HepG2 (cell line): ENCODE results near the gene POMT2. TPM values are rescaled to one million over a fixed set of nuclear protein-coding genes. Genes with fewer than 3 reads are reported as not detected.

Experiments
- BHLHE40 ChIP-seq: IDR thresholded peaks from 2 replicates; pipeline ENCODE4 v1.6.1; 2011; ENCODE audit warnings: low read length, improper control_type of control experiment
- EP300 ChIP-seq, 3 experiments: sonication (generic) in 1 of 3; formaldehyde crosslinking in 1 of 3; IDR thresholded peaks; 2 replicates each; pipeline versions ENCODE4 v1.5.1 to v1.6.1; 2011 to 2020; ENCODE audit warnings: low read depth in 2 of 3, low read length in 2 of 3, borderline replicate concordance in 1 of 3, improper control_type of control experiment in 1 of 3, mild to moderate bottlenecking in 1 of 3, missing genetic modification reagents in 1 of 3, moderate library complexity in 1 of 3
- FOXP1 ChIP-seq, 2 experiments: fragments of 450-650 bp in 1 of 2; IDR thresholded peaks; 2 replicates each; pipeline ENCODE4 v1.6.1; 2017 to 2018; ENCODE audit warnings: antibody characterized with exemption in 1 of 2
- GABPB1 ChIP-seq: IDR thresholded peaks from 2 replicates; pipeline ENCODE4 v1.6.1; 2016; ENCODE audit warnings: mild to moderate bottlenecking, missing genetic modification reagents, moderate library complexity, missing compliant biosample characterization
- HMG20A ChIP-seq: IDR thresholded peaks from 2 replicates; pipeline ENCODE4 v1.6.1; 2016; ENCODE audit warnings: borderline replicate concordance
- MAZ ChIP-seq, 2 experiments: sonication (generic) in 1 of 2; formaldehyde crosslinking in 1 of 2; IDR thresholded peaks; 2 replicates each; pipeline versions ENCODE4 v1.5.0 to v1.6.1; 2012 to 2020; ENCODE audit warnings: low read depth in 2 of 2, mild to moderate bottlenecking in 2 of 2, borderline replicate concordance in 1 of 2, improper control_type of control experiment in 1 of 2, low read length in 1 of 2, missing genetic modification reagents in 1 of 2, moderate library complexity in 1 of 2
- MEIS1 ChIP-seq: sonication (generic); formaldehyde crosslinking; IDR thresholded peaks from 2 replicates; pipeline ENCODE4 v1.9.0; 2021; ENCODE audit warnings: mild to moderate bottlenecking, missing genetic modification reagents, moderate library complexity, borderline replicate concordance
- PAF1 ChIP-seq: IDR thresholded peaks from 2 replicates; pipeline ENCODE4 v1.6.1; 2016; ENCODE audit warnings: missing genetic modification reagents, missing compliant biosample characterization
- POLR2G ChIP-seq: fragments of 200-400 bp; formaldehyde crosslinking; IDR thresholded peaks from 2 replicates; pipeline ENCODE4 v1.6.1; 2018; ENCODE audit warnings: mild to moderate bottlenecking, low read depth, low read length, moderate library complexity
- PTBP1 ChIP-seq: fragments of 200-400 bp; formaldehyde crosslinking; IDR thresholded peaks from 2 replicates; pipeline ENCODE4 v1.6.1; 2018; ENCODE audit warnings: low read length, low read depth; ENCODE audit not compliant: poor library complexity, severe bottlenecking
- RFXANK ChIP-seq: IDR thresholded peaks from 2 replicates; pipeline ENCODE4 v1.6.1; 2016
- RNF219 ChIP-seq: sonication (generic); formaldehyde crosslinking; IDR thresholded peaks from 2 replicates; pipeline ENCODE4 v1.5.0; 2020; ENCODE audit warnings: mild to moderate bottlenecking, missing genetic modification reagents
- SIN3A ChIP-seq: IDR thresholded peaks from 2 replicates; pipeline ENCODE4 v1.6.1; 2011; ENCODE audit warnings: low read depth, mild to moderate bottlenecking, control low read depth, low read length, borderline replicate concordance
- SIX4 ChIP-seq: sonication (generic); formaldehyde crosslinking; IDR thresholded peaks from 2 replicates; pipeline ENCODE4 v1.4.0; 2020; ENCODE audit warnings: missing genetic modification reagents
- SKI ChIP-seq: fragments of 450-650 bp; IDR thresholded peaks from one replicate; pipeline ENCODE4 v1.6.1; 2018; ENCODE audit warnings: mild to moderate bottlenecking; ENCODE audit not compliant: partially characterized antibody
- SOX13 ChIP-seq, 3 experiments: fragments of 450-650 bp in 1 of 3; sonication (generic) in 1 of 3; formaldehyde crosslinking in 1 of 3; IDR thresholded peaks in 2 of 3; conservative IDR thresholded peaks in 1 of 3; 2 replicates each; pipeline versions ENCODE4 v1.5.0 to v1.6.1; 2016 to 2020; ENCODE audit warnings: antibody characterized with exemption in 1 of 3, mild to moderate bottlenecking in 1 of 3, missing compliant biosample characterization in 1 of 3, missing genetic modification reagents in 1 of 3, moderate library complexity in 1 of 3
- WIZ ChIP-seq: sonication (generic); formaldehyde crosslinking; IDR thresholded peaks from 2 replicates; pipeline ENCODE4 v1.5.1; 2020; ENCODE audit warnings: mild to moderate bottlenecking, missing genetic modification reagents
- ZFY ChIP-seq: sonication (generic); formaldehyde crosslinking; IDR thresholded peaks from 2 replicates; pipeline ENCODE4 v1.4.0; 2020; ENCODE audit warnings: missing genetic modification reagents
- ZNF12 ChIP-seq: sonication (generic); formaldehyde crosslinking; IDR thresholded peaks from 2 replicates; pipeline ENCODE4 v1.5.0; 2020; ENCODE audit warnings: missing genetic modification reagents
- ZNF782 ChIP-seq: sonication (generic); formaldehyde crosslinking; IDR thresholded peaks from 2 replicates; pipeline ENCODE4 v1.4.0; 2020; ENCODE audit warnings: missing genetic modification reagents, mild to moderate bottlenecking, borderline replicate concordance
- ZNF792 ChIP-seq: IDR thresholded peaks from 2 replicates; pipeline ENCODE4 v1.6.1; 2016
- ZNF878 ChIP-seq: sonication (generic); formaldehyde crosslinking; IDR thresholded peaks from 2 replicates; pipeline ENCODE4 v1.8.1; 2023; ENCODE audit warnings: mild to moderate bottlenecking, missing genetic modification reagents, moderate library complexity
- polyA plus RNA-seq, 8 experiments: library from polyadenylated mRNA; depleted of rRNA in 3 of 8; stranded (reverse) in 7 of 8; unstranded in 1 of 8; fragments of >200 nt; fragmentation: Illumina TruSeq in 4 of 8; extraction: Trizol in 4 of 8; gene quantifications; 2 replicates each; pipeline versions ENCODE4 v1.2.1 to v1.2.3, GENCODE V29; 2011 to 2016; ENCODE audit warnings: low read depth in 4 of 8, missing spikeins in 1 of 8, mixed read lengths in 1 of 8; ENCODE audit not compliant: insufficient read depth in 1 of 8
- total RNA-seq, 5 experiments: library from RNA; depleted of rRNA; stranded (reverse); fragments of >200 nt; fragmentation: Illumina TruSeq; extraction: Trizol; gene quantifications; 2 replicates each; pipeline ENCODE4 v1.2.3, GENCODE V29; 2016; ENCODE audit warnings: low read depth in 1 of 5
- TF ChIP-seq, protein P1 (sequence below): sonication (generic); formaldehyde crosslinking; IDR thresholded peaks from 2 replicates; pipeline ENCODE4 v1.4.0; 2020; ENCODE audit warnings: missing genetic modification reagents, borderline replicate concordance
- TF ChIP-seq, protein P2 (sequence below): sonication (generic); formaldehyde crosslinking; IDR thresholded peaks from 2 replicates; pipeline ENCODE4 v1.5.0; 2020; ENCODE audit warnings: missing genetic modification reagents

POMT2 gene
- total and polyA plus RNA-seq, 2 of the 13 experiments (the other 11 are each of a cell fraction or from before 2014, with no cell fraction given): 15.3 to 15.9 TPM

- TF ChIP-seq ZFY (CRISPR knock-in tag) (peak; percentile 37; the same call in 1 of the 2 replicates), SIN3A (no peak), BHLHE40 (0 out of 2 replicates have a peak, but pooled peaks have one; percentile 36), GABPB1 (CRISPR knock-in tag) (0 out of 2 replicates have a peak, but pooled peaks have one; percentile 35), PAF1 (CRISPR knock-in tag) (no peak), SOX13 (IDR thresholded peaks at IDR 0.05) (no peak), SOX13 (CRISPR knock-in tag; conservative IDR thresholded peaks at IDR 0.05 in 1 of 2, IDR thresholded peaks at IDR 0.05 in 1 of 2) (peak in 1 of 2 experiments; percentile 31; a peak in 1 of 4 replicates), MEIS1 (CRISPR knock-in tag) (0 out of 2 replicates have a peak, but pooled peaks have one; percentile 68), FOXP1 (IDR thresholded peaks at IDR 0.05) (no peak), FOXP1 (CRISPR knock-in tag; IDR thresholded peaks at IDR 0.05) (peak; percentile 66; the same call in 1 of the 2 replicates), MAZ (IDR thresholded peaks at IDR 0.05; ENCODE audit: borderline replicate concordance, low read depth, low read length) (no peak), MAZ (CRISPR knock-in tag; IDR thresholded peaks at IDR 0.05; ENCODE audit: low read depth) (no peak), PTBP1 (no peak), ZNF12 (CRISPR knock-in tag) (peak; percentile 58; the same call in 1 of the 2 replicates), HMG20A (CRISPR knock-in tag) (peak; percentile 73; the same call in 1 of the 2 replicates), SIX4 (CRISPR knock-in tag) (no peak), EP300 (IDR thresholded peaks at IDR 0.05; ENCODE audit: low read depth in 2 of 2, low read length in 2 of 2) (peak in 1 of 2 experiments; percentile 60; a peak in 1 of 4 replicates), EP300 (CRISPR knock-in tag; IDR thresholded peaks at IDR 0.05; ENCODE audit: borderline replicate concordance) (0 out of 2 replicates have a peak, but pooled peaks have one; percentile 24), ZNF792 (peak; percentile 56; the same call in 1 of the 2 replicates), RNF219 (CRISPR knock-in tag) (no peak), SKI (peak; percentile 41), RFXANK (no peak), WIZ (CRISPR knock-in tag) (no peak), ZNF782 (CRISPR knock-in tag) (no peak), ZNF878 (CRISPR knock-in tag) (no peak), POLR2G (no peak)
- TF ChIP-seq, protein P1, sequence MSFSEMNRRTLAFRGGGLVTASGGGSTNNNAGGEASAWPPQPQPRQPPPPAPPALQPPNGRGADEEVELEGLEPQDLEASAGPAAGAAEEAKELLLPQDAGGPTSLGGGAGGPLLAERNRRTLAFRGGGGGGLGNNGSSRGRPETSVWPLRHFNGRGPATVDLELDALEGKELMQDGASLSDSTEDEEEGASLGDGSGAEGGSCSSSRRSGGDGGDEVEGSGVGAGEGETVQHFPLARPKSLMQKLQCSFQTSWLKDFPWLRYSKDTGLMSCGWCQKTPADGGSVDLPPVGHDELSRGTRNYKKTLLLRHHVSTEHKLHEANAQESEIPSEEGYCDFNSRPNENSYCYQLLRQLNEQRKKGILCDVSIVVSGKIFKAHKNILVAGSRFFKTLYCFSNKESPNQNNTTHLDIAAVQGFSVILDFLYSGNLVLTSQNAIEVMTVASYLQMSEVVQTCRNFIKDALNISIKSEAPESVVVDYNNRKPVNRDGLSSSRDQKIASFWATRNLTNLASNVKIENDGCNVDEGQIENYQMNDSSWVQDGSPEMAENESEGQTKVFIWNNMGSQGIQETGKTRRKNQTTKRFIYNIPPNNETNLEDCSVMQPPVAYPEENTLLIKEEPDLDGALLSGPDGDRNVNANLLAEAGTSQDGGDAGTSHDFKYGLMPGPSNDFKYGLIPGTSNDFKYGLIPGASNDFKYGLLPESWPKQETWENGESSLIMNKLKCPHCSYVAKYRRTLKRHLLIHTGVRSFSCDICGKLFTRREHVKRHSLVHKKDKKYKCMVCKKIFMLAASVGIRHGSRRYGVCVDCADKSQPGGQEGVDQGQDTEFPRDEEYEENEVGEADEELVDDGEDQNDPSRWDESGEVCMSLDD: peak; percentile 86; the same call in 1 of the 2 replicates
- TF ChIP-seq, protein P2, sequence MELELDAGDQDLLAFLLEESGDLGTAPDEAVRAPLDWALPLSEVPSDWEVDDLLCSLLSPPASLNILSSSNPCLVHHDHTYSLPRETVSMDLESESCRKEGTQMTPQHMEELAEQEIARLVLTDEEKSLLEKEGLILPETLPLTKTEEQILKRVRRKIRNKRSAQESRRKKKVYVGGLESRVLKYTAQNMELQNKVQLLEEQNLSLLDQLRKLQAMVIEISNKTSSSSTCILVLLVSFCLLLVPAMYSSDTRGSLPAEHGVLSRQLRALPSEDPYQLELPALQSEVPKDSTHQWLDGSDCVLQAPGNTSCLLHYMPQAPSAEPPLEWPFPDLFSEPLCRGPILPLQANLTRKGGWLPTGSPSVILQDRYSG: no peak
Measured at GRCh38 chr14:77302926-77303325, 17.8 kb downstream of the POMT2 start (continued).
